Ishikawa (cell line): ENCODE data around the gene LIMK1.

ENCODE experiments used
- CEBPB ChIP-seq: IDR thresholded peaks from 2 replicates; pipeline ENCODE4 v1.6.1; 2012
- CREB1 ChIP-seq: IDR thresholded peaks from 2 replicates; pipeline ENCODE4 v1.6.1; 2012; ENCODE audit warnings: low read depth
- EGR1 ChIP-seq: IDR thresholded peaks from 2 replicates; pipeline ENCODE4 v1.6.1; 2012
- EP300 ChIP-seq: IDR thresholded peaks from 2 replicates; pipeline ENCODE4 v1.6.1; 2012; ENCODE audit warnings: borderline replicate concordance
- FOXM1 ChIP-seq: IDR thresholded peaks from 2 replicates; pipeline ENCODE4 v1.6.1; 2012; ENCODE audit warnings: low read depth, borderline replicate concordance
- NFIC ChIP-seq: IDR thresholded peaks from 2 replicates; pipeline ENCODE4 v1.6.1; 2012
- RAD21 ChIP-seq: IDR thresholded peaks from 2 replicates; pipeline ENCODE4 v1.6.1; 2012; ENCODE audit warnings: low read depth
- TAF1 ChIP-seq: IDR thresholded peaks from 2 replicates; pipeline ENCODE4 v1.6.1; 2012; ENCODE audit warnings: low read depth, mild to moderate bottlenecking
- TCF12 ChIP-seq: IDR thresholded peaks from 2 replicates; pipeline ENCODE4 v1.6.1; 2012; ENCODE audit warnings: low read depth
- TEAD4 ChIP-seq: IDR thresholded peaks from 2 replicates; pipeline ENCODE4 v1.6.1; 2012
- YY1 ChIP-seq: IDR thresholded peaks from 2 replicates; pipeline ENCODE4 v1.6.1; 2012; ENCODE audit warnings: low read depth
- ZBTB7A ChIP-seq: IDR thresholded peaks from 2 replicates; pipeline ENCODE4 v1.6.1; 2012; ENCODE audit warnings: low read depth
- TF ChIP-seq, protein P1 (sequence below): IDR thresholded peaks from 2 replicates; pipeline ENCODE4 v1.6.1; 2012
- TF ChIP-seq, protein P2 (sequence below): IDR thresholded peaks from 2 replicates; pipeline ENCODE4 v1.6.1; 2012; ENCODE audit warnings: low read depth, mild to moderate bottlenecking
- TF ChIP-seq, protein P3 (sequence below): IDR thresholded peaks from 2 replicates; pipeline ENCODE4 v1.6.1; 2012

LIMK1 gene

DNA sequence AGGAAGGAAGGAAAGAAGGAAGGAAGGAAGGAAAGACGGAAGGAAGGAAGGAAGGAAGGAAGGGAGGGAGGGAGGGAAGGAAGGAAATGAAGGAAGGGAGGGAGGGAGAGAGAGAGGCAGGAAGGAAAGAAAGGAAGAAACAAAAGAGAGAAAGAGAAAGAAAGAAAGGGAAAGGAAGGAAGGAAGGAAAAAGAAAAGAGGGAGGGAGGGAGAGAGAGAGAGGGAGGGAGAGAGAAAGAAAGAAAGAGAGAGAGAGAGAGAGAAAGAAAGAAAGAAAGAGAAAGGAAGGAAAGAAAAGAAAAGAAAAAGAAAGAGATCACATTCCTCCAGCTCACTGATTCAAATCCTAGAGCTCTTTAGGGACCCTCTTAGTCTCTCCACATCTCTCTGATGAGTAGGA lies 31.0 kb upstream of the LIMK1 start:
- TF ChIP-seq, protein P1, sequence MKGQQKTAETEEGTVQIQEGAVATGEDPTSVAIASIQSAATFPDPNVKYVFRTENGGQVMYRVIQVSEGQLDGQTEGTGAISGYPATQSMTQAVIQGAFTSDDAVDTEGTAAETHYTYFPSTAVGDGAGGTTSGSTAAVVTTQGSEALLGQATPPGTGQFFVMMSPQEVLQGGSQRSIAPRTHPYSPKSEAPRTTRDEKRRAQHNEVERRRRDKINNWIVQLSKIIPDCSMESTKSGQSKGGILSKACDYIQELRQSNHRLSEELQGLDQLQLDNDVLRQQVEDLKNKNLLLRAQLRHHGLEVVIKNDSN = no peak
- no peak for TF ChIP-seq CEBPB
- no peak for TF ChIP-seq ZBTB7A
- TF ChIP-seq TAF1 = no peak
- no peak for TF ChIP-seq TCF12
- TF ChIP-seq EP300 = no peak
- TF ChIP-seq, protein P2, sequence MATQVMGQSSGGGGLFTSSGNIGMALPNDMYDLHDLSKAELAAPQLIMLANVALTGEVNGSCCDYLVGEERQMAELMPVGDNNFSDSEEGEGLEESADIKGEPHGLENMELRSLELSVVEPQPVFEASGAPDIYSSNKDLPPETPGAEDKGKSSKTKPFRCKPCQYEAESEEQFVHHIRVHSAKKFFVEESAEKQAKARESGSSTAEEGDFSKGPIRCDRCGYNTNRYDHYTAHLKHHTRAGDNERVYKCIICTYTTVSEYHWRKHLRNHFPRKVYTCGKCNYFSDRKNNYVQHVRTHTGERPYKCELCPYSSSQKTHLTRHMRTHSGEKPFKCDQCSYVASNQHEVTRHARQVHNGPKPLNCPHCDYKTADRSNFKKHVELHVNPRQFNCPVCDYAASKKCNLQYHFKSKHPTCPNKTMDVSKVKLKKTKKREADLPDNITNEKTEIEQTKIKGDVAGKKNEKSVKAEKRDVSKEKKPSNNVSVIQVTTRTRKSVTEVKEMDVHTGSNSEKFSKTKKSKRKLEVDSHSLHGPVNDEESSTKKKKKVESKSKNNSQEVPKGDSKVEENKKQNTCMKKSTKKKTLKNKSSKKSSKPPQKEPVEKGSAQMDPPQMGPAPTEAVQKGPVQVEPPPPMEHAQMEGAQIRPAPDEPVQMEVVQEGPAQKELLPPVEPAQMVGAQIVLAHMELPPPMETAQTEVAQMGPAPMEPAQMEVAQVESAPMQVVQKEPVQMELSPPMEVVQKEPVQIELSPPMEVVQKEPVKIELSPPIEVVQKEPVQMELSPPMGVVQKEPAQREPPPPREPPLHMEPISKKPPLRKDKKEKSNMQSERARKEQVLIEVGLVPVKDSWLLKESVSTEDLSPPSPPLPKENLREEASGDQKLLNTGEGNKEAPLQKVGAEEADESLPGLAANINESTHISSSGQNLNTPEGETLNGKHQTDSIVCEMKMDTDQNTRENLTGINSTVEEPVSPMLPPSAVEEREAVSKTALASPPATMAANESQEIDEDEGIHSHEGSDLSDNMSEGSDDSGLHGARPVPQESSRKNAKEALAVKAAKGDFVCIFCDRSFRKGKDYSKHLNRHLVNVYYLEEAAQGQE = no peak
- no peak for TF ChIP-seq FOXM1
- TF ChIP-seq TEAD4 = no peak
- no peak for TF ChIP-seq RAD21
- no peak for TF ChIP-seq CREB1

DNA sequence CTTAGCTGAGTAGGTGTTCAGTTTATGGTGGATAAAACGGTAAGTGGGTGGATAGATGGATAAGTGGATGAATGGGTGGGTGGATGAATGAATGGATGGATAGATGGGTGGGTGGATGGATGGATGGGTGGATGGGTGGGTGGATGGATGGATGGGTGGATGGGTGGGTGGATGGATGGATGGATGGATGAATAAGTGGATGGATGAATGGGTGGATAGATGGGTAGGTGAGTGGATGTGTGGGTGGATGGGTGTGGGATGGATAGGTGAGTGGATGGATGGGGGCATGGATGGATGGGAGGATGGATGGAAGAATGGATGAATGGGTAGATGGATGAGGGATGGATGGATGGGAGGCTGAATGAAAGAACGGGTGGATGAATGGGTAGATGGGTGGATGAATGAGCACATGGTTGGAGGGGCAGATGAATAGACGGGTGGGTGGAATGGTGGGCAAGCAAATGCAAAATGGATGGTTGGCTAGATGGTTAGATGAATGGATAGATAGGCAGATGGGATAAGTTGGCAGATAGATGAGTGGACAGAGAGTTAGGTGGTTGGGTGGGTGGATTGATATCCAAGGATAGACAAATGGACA lies 29.9 kb upstream of the LIMK1 start:
- TF ChIP-seq EP300 = no peak
- TF ChIP-seq CEBPB = no peak
- TF ChIP-seq, protein P1 = no peak
- TF ChIP-seq, protein P2 = no peak
- TF ChIP-seq RAD21 = no peak
- TF ChIP-seq NFIC = no peak
- no peak for TF ChIP-seq YY1
- TF ChIP-seq TCF12 = no peak
- no peak for TF ChIP-seq FOXM1
- TF ChIP-seq TEAD4 = no peak

DNA sequence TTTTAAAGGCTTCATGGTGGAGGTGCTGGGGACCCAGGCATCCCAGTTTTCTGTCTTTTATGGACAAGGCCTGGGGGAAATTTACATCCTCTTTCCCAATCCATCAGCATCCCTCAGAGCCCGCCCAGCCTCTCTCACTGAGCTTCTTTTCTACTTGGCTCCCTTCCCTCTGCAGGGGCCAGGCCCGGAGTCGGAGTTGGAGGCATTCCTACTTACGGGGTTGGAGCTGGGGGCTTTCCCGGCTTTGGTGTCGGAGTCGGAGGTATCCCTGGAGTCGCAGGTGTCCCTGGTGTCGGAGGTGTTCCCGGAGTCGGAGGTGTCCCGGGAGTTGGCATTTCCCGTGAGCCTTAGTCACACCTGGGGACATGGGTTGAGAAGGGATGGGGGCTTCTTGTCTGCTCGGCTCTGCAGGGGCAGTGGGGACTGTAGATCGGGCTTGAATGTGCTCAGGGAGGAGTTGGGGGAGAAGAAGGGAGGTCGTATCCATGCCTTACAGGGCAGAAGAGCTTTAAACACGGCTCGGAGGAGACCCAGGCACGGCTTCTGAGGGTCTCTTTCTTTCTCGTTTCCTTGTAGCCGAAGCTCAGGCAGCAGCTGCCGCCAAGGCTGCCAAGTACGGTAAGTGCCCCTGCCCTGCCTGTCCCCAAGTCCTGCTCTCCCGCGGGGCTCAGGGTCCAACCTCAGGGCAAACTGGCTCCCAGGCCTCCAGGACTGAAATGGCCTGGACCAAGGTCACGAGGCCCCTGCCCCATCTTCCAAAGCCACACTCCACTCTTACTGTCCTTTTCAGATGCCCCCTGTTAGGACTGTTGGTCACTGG lies 27.3 kb upstream of the LIMK1 start:
- TF ChIP-seq, protein P3, sequence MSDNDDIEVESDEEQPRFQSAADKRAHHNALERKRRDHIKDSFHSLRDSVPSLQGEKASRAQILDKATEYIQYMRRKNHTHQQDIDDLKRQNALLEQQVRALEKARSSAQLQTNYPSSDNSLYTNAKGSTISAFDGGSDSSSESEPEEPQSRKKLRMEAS = no peak
- TF ChIP-seq, protein P2 = no peak
- TF ChIP-seq CREB1 = no peak
- no peak for TF ChIP-seq TAF1
- no peak for TF ChIP-seq RAD21
- no peak for TF ChIP-seq EP300
- no peak for TF ChIP-seq YY1
- no peak for TF ChIP-seq TCF12
- no peak for TF ChIP-seq ZBTB7A
- TF ChIP-seq EGR1 = no peak
- TF ChIP-seq TEAD4 = no peak
- no peak for TF ChIP-seq NFIC
- no peak for TF ChIP-seq FOXM1
- no peak for TF ChIP-seq CEBPB
- TF ChIP-seq, protein P1 = no peak
